HG03469 (cell line): ENCODE results near the gene PLPP4.

Source experiments
- ATAC-seq: cut with Tn5 transposase; IDR thresholded peaks from one replicate; pipeline ENCODE4 v1.9.1; 2021; ENCODE audit warnings: mild to moderate bottlenecking, moderate library complexity, moderate number of reproducible peaks; ENCODE audit not compliant: unreplicated experiment

Gene PLPP4

DNA sequence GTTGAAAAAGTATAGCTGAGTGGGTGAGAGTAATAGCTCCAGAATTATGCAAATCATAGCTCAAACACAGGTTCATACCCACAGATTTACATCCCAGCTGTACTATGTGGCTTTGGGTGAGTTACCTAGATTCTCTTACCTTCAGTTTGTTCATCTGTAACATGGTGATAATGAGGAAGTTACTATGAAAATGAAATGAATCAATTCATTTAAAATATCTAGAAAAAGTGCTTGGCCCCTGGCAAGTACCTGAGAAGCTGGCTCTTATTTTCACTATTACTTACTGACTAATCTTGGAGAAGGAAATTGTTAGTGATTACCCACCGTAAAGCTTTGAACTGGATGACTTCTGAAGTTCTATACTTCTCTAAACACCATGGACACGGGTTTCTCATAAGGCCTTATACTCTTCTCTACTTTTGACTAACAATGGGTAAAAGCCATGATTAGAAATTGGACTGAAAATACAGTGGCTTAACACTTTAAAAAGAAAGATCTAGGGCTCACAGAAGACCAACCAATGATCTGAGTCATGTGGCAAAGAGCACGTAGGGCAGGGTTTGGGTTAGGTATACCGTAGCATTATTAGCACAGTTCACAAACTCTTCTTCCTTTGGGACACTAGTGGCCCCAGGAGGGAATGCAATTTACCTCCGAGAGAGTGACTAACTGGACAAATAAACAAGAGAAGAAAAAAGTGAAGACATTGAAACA is 149.2 kb downstream of the PLPP4 start:
- peak; percentile 60 for ATAC-seq

DNA sequence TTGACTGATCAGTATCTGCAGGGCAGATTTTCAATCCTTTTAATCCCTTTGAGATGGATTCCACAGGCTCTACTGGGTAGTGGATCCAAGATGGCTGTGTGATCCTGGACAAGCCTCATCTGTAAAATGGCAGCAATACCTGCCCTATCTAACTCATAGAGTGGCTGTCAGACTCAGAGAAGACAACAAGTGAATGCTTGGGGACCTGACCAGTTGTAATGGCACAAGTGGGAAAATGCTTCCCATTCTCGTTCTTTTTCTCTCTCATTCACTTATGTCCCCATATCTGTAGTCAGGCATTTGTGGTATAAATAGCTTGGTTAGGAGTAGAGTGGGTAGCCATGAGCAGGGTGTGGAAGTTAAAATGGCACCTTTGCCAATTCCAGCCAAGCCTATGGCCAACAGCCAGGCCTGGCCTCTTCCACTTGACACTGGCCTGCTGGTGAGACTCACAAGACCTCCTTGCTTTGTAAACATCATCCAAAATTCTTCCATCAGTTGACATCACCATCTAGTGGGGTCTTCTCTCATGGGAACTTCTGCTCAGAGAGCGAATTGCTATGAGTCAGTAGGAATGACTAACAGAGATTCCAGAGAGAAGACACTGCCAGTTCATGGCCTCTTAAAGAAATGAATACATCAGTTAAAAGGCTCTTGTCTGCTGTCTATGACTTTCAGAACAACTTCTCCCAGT is 150.1 kb downstream of the PLPP4 start:
- ATAC-seq: no peak

- peak; percentile 19 for ATAC-seq
These were observed 151.0 kb downstream of the PLPP4 start for GRCh38 chr10:120607710-120608703.

DNA sequence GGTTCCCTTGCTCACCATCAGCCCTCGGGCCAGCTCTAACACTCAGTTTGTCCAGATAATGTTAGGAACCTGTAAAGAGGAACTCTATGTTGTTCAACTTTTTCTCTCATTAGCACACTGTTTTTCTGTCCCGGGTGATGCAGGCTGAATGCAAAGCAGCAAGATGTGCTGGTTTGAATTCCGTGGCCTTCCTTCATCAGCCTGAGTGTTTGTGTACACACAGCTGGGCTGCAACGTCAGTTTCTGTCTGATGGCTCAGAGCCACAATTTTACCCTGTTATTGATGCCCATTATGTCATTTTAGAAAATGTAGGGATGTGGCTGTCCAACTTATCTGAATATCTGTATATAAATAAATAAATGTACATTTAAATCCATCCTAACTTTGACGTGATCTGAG is 152.0 kb downstream of the PLPP4 start:
- ATAC-seq: no peak

DNA sequence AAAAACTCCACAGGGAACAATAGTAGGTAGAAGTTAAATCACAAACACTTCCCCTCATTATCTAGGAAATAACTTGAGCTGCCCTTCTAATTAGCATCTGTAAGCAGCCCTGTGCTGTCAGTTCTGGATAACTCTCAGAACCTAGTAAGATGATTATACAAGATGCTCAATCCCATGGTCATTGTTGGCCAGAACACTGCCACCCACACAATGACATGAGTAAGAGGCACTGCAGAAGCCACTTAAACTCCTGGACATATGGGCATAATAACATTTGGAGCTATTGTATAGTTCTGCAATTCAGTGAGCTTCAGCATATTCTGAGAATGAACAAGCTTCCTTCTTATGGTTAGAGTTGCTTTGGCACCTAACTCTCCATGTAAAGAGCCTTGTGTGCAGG is 153.8 kb downstream of the PLPP4 start:
- no peak for ATAC-seq

- ATAC-seq: no peak
These were observed 155.7 kb downstream of the PLPP4 start for GRCh38 chr10:120612756-120613155.

GRCh38 chr10:120613180-120613579 is 156.2 kb downstream of the PLPP4 start:
- no peak for ATAC-seq

- ATAC-seq: no peak
These were observed 157.7 kb downstream of the PLPP4 start for GRCh38 chr10:120614680-120615079.

GRCh38 chr10:120616311-120616911 is 159.4 kb downstream of the PLPP4 start:
- ATAC-seq: no peak

DNA sequence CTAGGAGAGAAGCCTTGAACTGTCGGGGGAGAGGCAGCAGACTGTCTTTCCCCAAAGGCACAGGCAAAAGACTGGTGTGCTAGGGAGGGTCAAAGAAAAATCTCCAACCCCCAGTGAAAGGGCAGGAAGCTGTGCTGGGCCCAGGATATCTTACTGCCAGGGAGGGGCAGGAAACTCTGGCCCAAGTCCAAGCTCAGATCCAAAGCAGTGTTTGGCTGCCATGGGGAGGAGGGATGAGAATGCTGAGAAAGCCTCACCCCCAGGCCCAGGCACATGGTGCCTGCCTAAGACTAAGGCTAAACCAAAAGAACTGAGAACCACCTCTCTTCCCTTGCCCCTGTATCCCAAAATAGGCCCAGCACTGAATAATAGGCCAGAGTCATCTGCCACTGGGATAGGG is 171.2 kb downstream of the PLPP4 start:
- ATAC-seq: no peak

GRCh38 chr10:120630266-120630665 is 173.2 kb downstream of the PLPP4 start:
- no peak for ATAC-seq

- no peak for ATAC-seq
These were observed 175.0 kb downstream of the PLPP4 start for GRCh38 chr10:120632047-120632446.

GRCh38 chr10:120632942-120633341 is 175.9 kb downstream of the PLPP4 start:
- ATAC-seq: no peak

- ATAC-seq: no peak
These were observed 177.6 kb downstream of the PLPP4 start for GRCh38 chr10:120634659-120635058.
